Central memory CD8-positive, alpha-beta T cell (primary cell): Measurements from ENCODE around the gene CDKN1A.

Experiments used
- ATAC-seq: fragments of 150-1000 bp; cut with Tn5 transposase; replicated peaks from 2 replicates; pipeline ENCODE4 v1.10.0; 2022; ENCODE audit warnings: mild to moderate bottlenecking, moderate FRiP score, moderate number of reproducible peaks; ENCODE audit not compliant: poor library complexity, severe bottlenecking; ENCODE audit errors: extremely low read depth
- DNase-seq, 2 donors: peaks; one replicate each; pipeline ENCODE4 v3.0.0; 2021; ENCODE audit warnings: low spot score in 2 of 2
- H3K27ac Mint-ChIP-seq: one replicate; pipeline ENCODE4 v1.8.0; 2022; ENCODE audit warnings: low read depth, mild to moderate bottlenecking, moderate library complexity, mixed read lengths
- H3K27me3 Mint-ChIP-seq: one replicate; pipeline ENCODE4 v1.8.0; 2022; ENCODE audit warnings: mixed read lengths
- H3K36me3 Mint-ChIP-seq: one replicate; pipeline ENCODE4 v1.8.0; 2022; ENCODE audit warnings: mild to moderate bottlenecking, moderate library complexity, mixed read lengths; ENCODE audit not compliant: insufficient read depth
- H3K4me1 Mint-ChIP-seq: one replicate; pipeline ENCODE4 v1.8.0; 2022; ENCODE audit warnings: mixed read lengths
- H3K4me3 Mint-ChIP-seq: one replicate; pipeline ENCODE4 v1.8.0; 2022; ENCODE audit warnings: mild to moderate bottlenecking, moderate library complexity, mixed read lengths
- H3K9me3 Mint-ChIP-seq: one replicate; pipeline ENCODE4 v1.8.0; 2022; ENCODE audit warnings: mixed read lengths

CDKN1A gene

DNA sequence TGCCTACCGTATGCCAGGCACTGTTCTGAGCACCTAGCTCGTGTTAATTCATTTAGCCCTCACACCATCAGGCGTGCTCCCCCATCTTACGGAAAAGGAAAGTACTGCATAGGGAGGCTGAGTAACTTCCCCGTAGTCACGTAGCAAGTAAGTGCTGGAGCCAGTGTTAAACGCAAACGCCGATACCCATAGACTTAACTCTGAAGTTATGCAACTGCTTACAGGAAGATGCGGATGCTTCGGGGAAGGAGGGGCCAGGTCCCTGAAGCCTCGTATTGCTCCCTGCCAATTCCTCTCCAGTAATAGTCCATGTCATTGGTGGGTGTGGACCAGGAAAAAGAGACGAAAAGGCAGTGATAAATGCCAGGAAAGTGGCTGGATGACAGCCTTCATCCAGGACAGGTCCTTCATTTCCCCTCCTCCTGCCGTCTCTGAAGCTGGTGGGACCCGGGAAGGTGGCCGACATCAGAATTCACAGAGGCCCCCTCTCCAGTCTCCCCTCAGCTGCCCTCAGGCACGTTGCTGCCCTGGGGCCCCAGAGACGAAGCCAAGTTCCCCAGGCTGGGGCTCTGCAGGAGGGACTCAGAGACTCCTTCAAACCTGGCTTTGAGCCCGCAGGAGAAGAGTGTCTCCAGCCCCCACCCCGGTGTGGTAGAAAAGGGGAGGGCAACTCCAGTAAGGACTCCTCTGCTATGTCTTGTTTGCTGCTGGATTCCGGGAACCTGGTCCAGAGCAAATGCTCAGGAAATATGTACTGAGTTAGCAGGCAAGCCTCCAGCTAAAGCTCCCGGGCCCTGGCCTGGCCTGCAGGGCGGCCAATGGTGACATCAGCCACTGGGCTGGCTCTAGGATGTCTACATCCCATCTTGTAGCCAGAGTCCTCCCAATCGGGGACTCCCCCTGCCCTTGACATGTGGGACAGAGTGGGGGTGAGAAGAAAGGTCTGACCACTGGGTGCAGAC, 56.9 kb downstream of the CDKN1A start:
- no peaks in the 10 kb centered on the region for H3K27me3 Mint-ChIP-seq
- no peaks in the 10 kb centered on the region for H3K9me3 Mint-ChIP-seq
- no peaks in the 10 kb centered on the region for H3K36me3 Mint-ChIP-seq
- H3K4me1 Mint-ChIP-seq: peaks cover 7% of the 10 kb centered on the region
- H3K27ac Mint-ChIP-seq: peak overlapping the region; percentile 16
- H3K4me3 Mint-ChIP-seq: peak overlapping the region; percentile 56
- peak; percentile 91 for ATAC-seq
- no peak for DNase-seq
